NCI-H1694 (cell line): ENCODE results near the gene TMEM231.
"Not testable (repeated sequence)": the region's sequence is repeated elsewhere in the genome, so short reads cannot be mapped to it uniquely, and the experiment has no call there.

Experiments
- DNase-seq: peaks from one replicate; lab custom pipeline; 2025; lab: John Stamatoyannopoulos, UW

Gene TMEM231

DNA sequence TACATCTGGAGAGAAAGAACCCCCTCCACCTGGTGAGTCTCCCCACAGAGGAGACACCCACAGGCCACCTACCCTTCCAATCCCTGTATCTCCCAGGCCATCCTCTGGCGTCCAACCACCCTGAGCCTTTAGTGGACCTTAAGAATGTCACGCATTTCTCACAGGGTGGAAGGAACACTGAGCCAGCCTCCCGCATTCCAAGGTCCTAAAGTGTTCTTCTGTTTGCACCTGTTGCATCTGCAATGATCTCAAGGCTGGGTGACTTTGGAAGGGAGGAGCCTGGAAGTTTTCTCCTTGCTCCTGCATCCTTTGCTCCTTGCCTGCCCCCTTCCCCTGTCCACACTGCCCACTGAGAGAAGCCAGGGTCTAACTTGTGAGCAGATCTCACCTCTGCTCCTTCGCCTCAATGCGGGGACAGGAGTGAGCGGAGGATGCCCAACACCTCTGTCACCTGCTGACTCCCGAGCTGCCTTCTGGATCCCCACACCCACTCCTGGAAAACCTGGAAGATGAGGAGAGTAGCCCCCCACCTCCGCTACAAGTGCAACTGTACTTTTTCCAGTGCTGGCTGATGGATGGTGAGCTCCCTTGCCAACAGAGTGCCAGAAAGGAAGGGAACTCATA is 23.8 kb downstream of the TMEM231 start:
- no peak for DNase-seq

- no peak for DNase-seq
These were observed 26.1 kb downstream of the TMEM231 start for GRCh38 chr16:75529959-75530358.

- DNase-seq, result no peak
These were observed 26.8 kb downstream of the TMEM231 start for GRCh38 chr16:75529056-75529905.

DNA sequence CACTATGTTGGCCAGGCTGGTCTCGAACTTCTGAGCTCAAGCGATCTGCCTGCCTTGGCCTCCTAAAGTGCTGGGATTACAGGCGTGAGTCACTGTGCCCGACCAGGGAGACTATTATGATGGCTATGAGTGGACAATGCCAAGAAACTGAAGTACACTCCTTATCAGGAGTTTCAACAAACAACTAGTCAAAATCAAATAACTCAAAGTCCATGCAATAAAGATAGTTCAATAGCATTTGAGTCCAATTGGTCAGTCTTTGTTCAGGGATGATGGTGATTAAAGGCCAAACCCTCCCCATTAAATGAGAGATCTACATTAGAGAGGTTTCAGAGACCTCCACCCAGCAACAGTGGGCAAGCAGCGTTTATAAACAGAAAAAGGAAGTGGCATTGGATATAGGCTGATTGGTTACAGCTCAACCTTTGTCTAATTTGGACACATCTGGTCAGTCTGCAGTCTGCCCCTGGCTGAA is 28.2 kb downstream of the TMEM231 start:
- no peak for DNase-seq

GRCh38 chr16:75526032-75526790 is 29.8 kb downstream of the TMEM231 start:
- DNase-seq, result no peak

GRCh38 chr16:75519175-75519574 is 36.9 kb downstream of the TMEM231 start:
- no peak for DNase-seq

DNA sequence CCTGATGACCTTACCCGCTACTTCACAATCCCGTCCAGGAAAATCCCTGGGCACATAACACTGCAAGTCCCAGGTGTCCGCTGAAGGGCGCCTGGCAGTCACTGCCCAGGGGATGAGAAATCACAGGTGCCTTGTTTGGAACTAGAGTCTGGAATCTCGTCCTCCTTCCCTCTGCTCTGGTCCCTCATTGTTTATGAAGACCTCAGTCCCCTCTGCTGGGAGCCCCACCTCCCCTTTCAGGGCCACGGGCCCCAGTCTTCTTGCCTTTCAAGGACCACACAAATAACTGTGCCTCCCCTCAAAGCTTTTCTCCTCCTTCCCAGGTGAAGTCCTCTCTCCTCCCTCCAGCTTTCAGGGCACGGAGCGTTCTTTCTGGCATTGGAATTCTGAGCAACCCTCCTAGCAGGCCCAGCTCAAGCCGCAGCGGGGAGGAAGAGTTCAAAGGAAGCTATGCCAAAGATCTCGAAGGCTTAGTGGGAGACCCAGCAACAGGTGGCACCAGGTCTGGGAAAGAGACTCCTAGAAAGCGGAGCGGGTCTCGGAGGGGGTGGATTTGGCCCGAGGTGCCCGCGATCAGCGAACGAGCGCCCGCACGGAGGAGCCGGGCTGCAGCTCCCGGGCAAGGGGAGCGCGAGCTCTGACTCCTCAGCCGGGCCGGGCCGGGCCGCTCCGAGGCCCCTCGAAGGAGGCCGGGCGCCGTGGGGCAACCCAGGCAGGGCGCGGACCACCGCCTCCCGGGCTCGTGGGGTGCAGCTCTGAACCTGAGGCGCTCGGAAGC is 39.7 kb downstream of the TMEM231 start:
- DNase-seq, result not testable (repeated sequence)

DNA sequence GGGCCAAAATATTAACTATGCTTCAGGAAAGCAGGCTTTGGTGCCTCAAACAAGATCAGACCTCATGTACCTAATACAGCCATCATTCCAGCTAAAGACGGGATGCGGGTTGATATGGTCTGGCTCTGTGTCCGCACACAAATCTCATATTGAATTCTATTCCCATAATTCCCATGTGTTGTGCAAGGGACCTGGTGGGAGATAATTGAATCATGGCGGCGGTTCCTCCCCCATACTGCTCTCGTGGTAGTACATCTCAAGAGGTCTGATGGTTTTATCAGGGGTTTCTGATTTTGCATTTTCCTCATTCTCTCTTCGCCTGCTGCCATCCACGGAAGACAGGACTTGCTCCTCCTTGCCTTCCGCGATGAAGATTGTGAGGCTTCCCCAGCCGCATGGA is 41.8 kb downstream of the TMEM231 start:
- DNase-seq, result no peak

- no peak for DNase-seq
These were observed 49.5 kb downstream of the TMEM231 start for GRCh38 chr16:75506574-75506973.

DNA sequence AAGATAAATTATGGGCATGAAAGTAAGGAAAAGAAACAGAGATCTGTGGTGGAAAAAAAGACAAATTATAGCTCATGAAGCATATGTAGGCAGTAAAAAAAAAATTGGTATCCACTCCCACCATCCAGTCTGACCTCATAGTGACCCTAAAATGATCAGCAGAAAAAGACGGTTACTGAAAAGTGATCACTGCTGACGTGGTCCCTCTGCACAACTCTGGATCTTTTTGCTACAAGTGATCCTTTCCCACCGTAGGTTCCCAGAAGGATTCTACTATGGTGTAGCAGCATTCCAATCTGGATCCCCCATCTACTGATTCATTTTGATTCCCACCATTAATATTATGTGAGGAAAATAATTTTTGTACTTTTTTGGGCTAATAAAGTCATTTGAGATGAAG is 49.9 kb downstream of the TMEM231 start:
- DNase-seq, result no peak

GRCh38 chr16:75503801-75504200 is 52.3 kb downstream of the TMEM231 start:
- no peak for DNase-seq

GRCh38 chr16:75502916-75503605 is 53.0 kb downstream of the TMEM231 start:
- DNase-seq, result no peak

DNA sequence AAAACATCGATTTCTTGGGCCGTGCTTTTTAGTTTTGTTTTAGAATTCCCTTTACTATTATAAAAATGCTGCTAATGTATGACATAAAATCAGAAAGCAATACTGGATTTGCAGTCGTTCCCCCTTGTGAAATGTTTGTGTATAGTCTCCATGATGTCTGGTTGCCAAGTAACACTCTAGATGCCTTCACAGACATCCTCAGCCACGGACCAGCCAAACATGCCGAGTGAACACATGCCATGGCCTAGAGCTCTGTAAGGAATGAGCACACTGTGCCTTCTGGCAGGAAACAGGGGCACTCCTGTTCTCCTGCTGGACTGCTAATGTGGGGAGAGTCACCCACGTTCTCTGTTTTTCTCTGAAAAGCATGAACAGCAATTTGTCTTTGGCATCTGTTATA is 54.2 kb downstream of the TMEM231 start:
- DNase-seq, result not testable (repeated sequence)

GRCh38 chr16:75501359-75501758 is 54.7 kb downstream of the TMEM231 start:
- DNase-seq, result no peak

DNA sequence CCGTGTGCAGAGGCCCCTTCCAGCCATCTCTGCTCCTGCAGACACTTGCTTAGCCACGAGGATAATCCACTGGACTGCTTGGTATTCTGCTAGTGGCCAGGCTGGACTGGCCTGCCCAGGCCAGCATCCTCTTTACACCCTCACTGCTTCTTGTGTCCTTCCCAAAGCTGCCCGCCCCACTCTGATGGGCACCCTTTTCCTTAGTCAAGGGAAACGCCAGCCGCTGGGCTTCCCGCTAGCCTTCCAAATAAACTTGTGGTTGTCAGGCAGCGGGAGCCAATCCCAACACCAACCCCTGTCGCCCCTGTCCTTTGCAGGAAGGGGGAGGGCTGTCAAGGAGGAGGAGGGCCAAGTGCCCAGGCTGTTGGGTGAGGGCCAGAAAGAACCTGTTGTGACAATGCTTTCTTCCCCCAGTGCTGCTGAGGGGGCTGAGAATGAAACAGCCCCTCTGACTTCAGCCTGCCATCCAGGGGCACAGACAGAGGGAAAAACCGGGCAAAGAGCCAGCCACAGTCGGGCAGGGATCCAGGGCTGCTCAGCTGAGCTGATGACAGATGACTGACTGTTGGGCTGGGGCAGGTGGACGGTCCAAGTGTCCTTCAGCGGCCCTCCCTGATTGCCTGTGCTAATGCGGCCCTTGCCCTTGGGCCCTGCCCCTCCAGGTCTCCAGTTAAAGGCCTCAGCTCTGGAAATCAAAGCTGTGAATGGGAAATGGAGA is 57.3 kb downstream of the TMEM231 start:
- DNase-seq, result peak; percentile 48

- DNase-seq, result peak; percentile 7
These were observed 58.5 kb downstream of the TMEM231 start for GRCh38 chr16:75497558-75497957.

DNA sequence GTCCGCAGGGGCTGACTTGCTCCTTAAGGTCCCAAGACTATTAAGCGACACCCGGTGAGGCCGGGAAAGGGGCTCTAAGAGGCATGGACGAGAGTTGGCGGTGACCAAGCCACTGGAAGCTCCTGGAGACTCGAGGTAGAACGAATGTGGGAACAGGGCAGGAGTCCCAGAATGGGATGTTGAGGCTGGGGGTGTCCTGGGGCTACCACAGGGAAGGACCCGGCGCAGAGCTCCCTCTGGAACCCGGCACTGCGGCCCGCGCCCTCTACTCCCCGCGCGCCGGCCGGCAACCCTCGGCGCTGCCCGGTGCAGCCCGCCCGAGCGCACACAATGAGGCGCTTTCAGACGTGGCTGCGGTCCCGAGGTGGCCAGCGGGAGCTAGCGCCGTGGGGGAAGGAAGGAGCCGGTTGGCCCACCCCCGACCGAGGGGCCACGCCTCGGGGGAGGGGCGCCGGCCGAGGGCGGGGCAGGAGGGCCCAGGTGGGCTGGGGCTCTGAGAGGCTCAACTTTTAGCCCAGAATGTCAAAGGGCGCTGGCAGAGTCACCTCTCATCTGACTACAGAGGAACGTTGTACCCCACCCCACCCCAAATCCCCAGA is 60.9 kb downstream of the TMEM231 start, which contains the start of gene CHST6:
TSS of gene CHST6 (minus strand) at position 366 of the 599 bp plus-strand sequence. CDS start 15,613 bp downstream, outside the sequence.
- no peak for DNase-seq

DNA sequence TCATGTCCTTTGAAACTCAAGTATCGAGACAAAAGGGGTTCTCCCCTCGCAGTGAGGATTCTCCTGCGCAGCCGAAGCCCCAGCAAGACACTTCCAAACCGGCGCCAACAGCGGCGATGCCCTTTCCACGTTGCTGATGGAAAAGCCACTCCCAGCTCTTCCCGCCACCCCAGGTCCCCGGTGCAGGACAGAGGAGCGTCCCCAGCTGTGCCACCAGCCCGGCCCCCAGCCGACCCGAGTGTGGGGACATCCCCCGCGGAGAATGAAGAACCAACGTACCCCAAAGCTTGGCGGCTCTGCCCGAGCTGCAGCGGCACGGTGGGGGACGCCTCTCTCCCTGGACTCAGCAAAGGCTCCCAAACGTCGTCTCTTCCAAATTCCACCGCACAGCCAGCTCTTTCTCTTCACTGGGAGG is 61.4 kb downstream of the TMEM231 start:
- DNase-seq, result no peak

DNA sequence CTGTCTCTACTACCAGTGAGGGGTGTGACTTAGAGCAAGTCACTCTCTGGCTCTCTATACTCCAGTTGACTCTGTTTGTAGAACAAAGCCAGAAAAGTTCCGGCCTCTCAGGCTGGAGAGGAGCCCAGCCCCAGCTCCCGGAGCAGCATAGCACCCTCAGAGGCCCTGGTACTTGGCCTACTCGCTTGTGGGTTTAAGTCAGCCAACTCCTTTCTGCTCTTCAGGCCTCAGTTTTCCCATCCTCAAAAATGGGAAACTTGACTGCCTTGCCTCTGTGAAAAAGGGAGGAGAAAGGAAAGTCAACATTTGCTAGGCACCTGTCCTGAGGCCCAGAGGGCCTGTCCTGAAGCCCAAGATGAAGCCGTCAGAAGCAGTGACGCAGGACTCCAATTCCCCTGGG is 61.9 kb downstream of the TMEM231 start:
- DNase-seq, result no peak

DNA sequence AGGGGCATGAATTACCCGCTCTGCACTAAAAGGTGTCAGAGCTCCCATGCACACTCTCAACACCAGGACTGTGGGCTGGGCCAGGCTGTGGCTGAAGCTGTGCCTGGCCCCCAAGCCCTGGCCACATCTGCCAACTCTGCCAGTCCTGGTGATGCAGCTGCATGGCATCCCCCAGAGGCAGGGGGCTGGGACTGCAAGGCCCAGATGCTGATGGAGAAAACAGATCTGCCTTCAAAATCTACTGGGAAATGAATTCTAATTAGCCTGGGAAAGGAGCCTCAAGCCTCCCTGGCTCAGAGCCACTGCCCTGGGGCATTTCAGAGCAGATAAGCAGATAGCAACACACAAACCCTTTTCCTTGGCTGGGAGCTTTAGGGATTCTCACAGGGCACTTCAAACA is 64.2 kb downstream of the TMEM231 start:
- peak; percentile 13 for DNase-seq
